ENCODE data around the gene CALN1. TPM values are rescaled to one million over a fixed set of nuclear protein-coding genes. Genes with fewer than 3 reads are reported as not detected.

The CALN1 gene
- polyA plus RNA-seq, 1 experiment, result not detected

GRCh38 chr7:72062666-72063065, 349.5 kb downstream of the CALN1 start:
- no peak for TF ChIP-seq CTCF (IDR thresholded peaks at IDR 0.05; ENCODE audit: insufficient read depth, low read depth, low read length)
- H3K36me3 ChIP-seq (ENCODE audit: control insufficient read depth, insufficient read depth, low read length), result no peaks in the 10 kb centered on the region
- H3K27me3 ChIP-seq (ENCODE audit: control insufficient read depth, insufficient read depth, low read length), result no peaks in the 10 kb centered on the region
- POLR2A ChIA-PET, result no interaction called here
- DNase-seq (ENCODE audit: low read depth), result no peak
- CTCF ChIA-PET, result no interaction called here
- H3K4me3 ChIP-seq (ENCODE audit: low read depth, low read length), result no peak overlapping the region

- TF ChIP-seq CTCF (IDR thresholded peaks at IDR 0.05; ENCODE audit: insufficient read depth, low read depth, low read length), result no peak
- ChIA-PET POLR2A (no interaction called here), CTCF (no interaction called here)
- Histone ChIP-seq H3K36me3 (ENCODE audit: control insufficient read depth, insufficient read depth, low read length) (no peaks in the 10 kb centered on the region), H3K4me3 (ENCODE audit: low read depth, low read length) (no peak overlapping the region), H3K27me3 (ENCODE audit: control insufficient read depth, insufficient read depth, low read length) (no peaks in the 10 kb centered on the region)
- no peak for DNase-seq (ENCODE audit: low read depth)
Measured at GRCh38 chr7:72059925-72060324, 352.2 kb downstream of the CALN1 start.

GRCh38 chr7:72058579-72058978, 353.6 kb downstream of the CALN1 start:
- POLR2A ChIA-PET, result no interaction called here

GRCh38 chr7:72057796-72058195, 354.3 kb downstream of the CALN1 start:
- Histone ChIP-seq H3K4me3 (ENCODE audit: low read depth, low read length) (no peak overlapping the region), H3K27me3 (ENCODE audit: control insufficient read depth, insufficient read depth, low read length) (no peaks in the 10 kb centered on the region), H3K36me3 (ENCODE audit: control insufficient read depth, insufficient read depth, low read length) (no peaks in the 10 kb centered on the region)
- no peak for DNase-seq (ENCODE audit: low read depth)
- ChIA-PET POLR2A (no interaction called here), CTCF (no interaction called here)
- TF ChIP-seq CTCF (IDR thresholded peaks at IDR 0.05; ENCODE audit: insufficient read depth, low read depth, low read length), result no peak

More at GRCh38 chr7:72058579-72058978, 353.6 kb downstream of the CALN1 start:
- no peak for TF ChIP-seq CTCF (IDR thresholded peaks at IDR 0.05; ENCODE audit: insufficient read depth, low read depth, low read length)
- CTCF ChIA-PET, result no interaction called here
- no peak overlapping the region for H3K4me3 ChIP-seq (ENCODE audit: low read depth, low read length)
- DNase-seq (ENCODE audit: low read depth), result no peak
- no peaks in the 10 kb centered on the region for H3K36me3 ChIP-seq (ENCODE audit: control insufficient read depth, insufficient read depth, low read length)
- no peaks in the 10 kb centered on the region for H3K27me3 ChIP-seq (ENCODE audit: control insufficient read depth, insufficient read depth, low read length)

GRCh38 chr7:72057231-72057630, 354.9 kb downstream of the CALN1 start:
- no peak for TF ChIP-seq CTCF (IDR thresholded peaks at IDR 0.05; ENCODE audit: insufficient read depth, low read depth, low read length)
- Histone ChIP-seq H3K4me3 (ENCODE audit: low read depth, low read length) (no peak overlapping the region), H3K27me3 (ENCODE audit: control insufficient read depth, insufficient read depth, low read length) (no peaks in the 10 kb centered on the region), H3K36me3 (ENCODE audit: control insufficient read depth, insufficient read depth, low read length) (no peaks in the 10 kb centered on the region)
- DNase-seq (ENCODE audit: low read depth), result no peak
- ChIA-PET CTCF (interaction anchor here (0.7 kb wide), 1 partner anchor 10 kb away, joined by 6 read pairs; no protein-coding TSS in a partner anchor), POLR2A (no interaction called here)
